ENCODE results near the gene DCAF10. TPM values are rescaled to one million over a fixed set of nuclear protein-coding genes. Genes with fewer than 3 reads are reported as not detected.
"Not testable (repeated sequence)": the region's sequence is repeated elsewhere in the genome, so short reads cannot be mapped to it uniquely, and the experiment has no call there.

The DCAF10 gene
- total RNA-seq, 4 donors from 2014 or later = 25.1 to 56.5 (median 41.1) TPM

DNA sequence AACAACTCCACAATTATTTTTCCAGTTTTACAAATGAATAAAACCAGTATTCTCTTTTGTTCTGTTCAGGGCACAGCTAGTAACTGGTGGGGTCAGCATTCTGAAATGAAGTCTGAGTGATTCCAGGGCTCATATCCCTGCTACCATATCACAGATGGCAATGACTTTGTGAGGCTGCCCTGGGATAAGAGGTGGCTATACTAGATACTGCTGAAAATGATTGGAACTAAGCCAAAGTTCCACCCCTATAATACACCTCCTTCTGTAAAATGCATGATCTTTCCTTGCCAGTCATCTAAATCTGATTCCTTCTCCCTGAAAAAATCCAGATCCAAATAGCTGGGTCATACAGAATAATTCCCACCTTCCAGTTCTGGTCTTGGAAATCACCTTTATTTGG, 88.9 kb downstream of the DCAF10 start:
- peaks cover 0 to 5% of the 10 kb centered on the region in 2 donors for H3K4me1 ChIP-seq
- TF ChIP-seq POLR2A (IDR thresholded peaks at IDR 0.05) = no peak
- TF ChIP-seq, protein P1, sequence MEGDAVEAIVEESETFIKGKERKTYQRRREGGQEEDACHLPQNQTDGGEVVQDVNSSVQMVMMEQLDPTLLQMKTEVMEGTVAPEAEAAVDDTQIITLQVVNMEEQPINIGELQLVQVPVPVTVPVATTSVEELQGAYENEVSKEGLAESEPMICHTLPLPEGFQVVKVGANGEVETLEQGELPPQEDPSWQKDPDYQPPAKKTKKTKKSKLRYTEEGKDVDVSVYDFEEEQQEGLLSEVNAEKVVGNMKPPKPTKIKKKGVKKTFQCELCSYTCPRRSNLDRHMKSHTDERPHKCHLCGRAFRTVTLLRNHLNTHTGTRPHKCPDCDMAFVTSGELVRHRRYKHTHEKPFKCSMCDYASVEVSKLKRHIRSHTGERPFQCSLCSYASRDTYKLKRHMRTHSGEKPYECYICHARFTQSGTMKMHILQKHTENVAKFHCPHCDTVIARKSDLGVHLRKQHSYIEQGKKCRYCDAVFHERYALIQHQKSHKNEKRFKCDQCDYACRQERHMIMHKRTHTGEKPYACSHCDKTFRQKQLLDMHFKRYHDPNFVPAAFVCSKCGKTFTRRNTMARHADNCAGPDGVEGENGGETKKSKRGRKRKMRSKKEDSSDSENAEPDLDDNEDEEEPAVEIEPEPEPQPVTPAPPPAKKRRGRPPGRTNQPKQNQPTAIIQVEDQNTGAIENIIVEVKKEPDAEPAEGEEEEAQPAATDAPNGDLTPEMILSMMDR (IDR thresholded peaks at IDR 0.05) = no peak
- H3K27ac ChIP-seq = no peak overlapping the region
- no peaks in the 10 kb centered on the region for H3K27me3 ChIP-seq
- H3K4me3 ChIP-seq (replicated peaks in 1 of 3) = no peak overlapping the region
- H3K36me3 ChIP-seq = peaks cover 11% of the 10 kb centered on the region in 2 donors
- no peak for DNase-seq
- no peaks in the 10 kb centered on the region for H3K9me3 ChIP-seq
- intact Hi-C loops (cut with DNase I) = no loop called here

DNA sequence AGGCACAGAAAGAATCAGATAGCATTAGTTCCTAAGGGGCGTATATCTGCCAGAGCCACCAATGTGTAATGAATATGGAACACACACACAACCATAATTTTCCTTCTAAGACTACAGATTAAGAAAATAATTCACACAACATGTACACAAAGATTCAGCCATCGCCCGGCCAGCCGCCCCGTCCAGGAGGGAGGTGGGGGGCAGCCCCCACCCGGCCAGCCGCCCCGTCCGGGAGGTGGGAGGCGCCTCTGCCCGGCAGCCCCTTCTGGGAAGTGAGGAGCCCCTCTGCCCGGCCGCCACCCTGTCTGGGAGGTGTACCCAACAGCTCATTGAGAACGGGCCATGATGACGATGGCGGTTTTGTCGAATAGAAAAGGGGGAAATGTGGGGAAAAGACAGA, 90.4 kb downstream of the DCAF10 start:
- H3K4me3 ChIP-seq (replicated peaks in 1 of 3); H3K27me3 ChIP-seq; H3K9me3 ChIP-seq; intact Hi-C loops (cut with DNase I); H3K4me1 ChIP-seq; DNase-seq; H3K27ac ChIP-seq: not testable (repeated sequence)
- WGBS, 2 donors = 93 to 97% methylated on average over 15 to 17 of the region's 17 CpGs
- peaks cover 19 to 26% of the 10 kb centered on the region in 2 donors for H3K36me3 ChIP-seq

DNA sequence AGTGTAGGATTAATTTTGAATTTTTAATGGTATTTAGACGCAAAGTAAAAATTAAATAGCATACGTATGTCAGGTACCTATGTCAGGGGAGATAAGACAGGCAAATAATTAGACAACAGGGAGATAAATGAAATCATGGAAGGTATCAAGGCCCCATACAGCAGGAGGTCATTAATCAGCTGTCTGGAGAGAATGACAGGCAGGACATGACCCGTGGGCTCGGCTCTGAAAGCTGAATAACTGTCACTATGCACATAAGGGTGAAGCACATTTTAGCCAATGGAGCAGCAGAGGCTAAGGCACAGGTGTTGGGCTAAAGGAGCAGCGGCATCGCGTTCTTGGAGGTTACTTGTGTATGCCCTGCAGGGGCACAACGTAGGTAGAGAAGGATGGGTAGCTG, 91.5 kb downstream of the DCAF10 start:
- H3K27ac ChIP-seq = no peak overlapping the region
- WGBS, 2 donors = 89 to 93% methylated on average over 8 of the region's 8 CpGs
- DNase-seq = no peak
- no peaks in the 10 kb centered on the region for H3K27me3 ChIP-seq
- peaks cover 0 to 5% of the 10 kb centered on the region in 2 donors for H3K4me1 ChIP-seq
- intact Hi-C loops (cut with DNase I) = no loop called here
- peaks cover 27 to 28% of the 10 kb centered on the region in 2 donors for H3K36me3 ChIP-seq
- no peaks in the 10 kb centered on the region for H3K9me3 ChIP-seq
- H3K4me3 ChIP-seq (replicated peaks in 1 of 3) = no peak overlapping the region
- TF ChIP-seq POLR2A (IDR thresholded peaks at IDR 0.05) = no peak
- TF ChIP-seq, protein P1 (IDR thresholded peaks at IDR 0.05) = no peak

DNA sequence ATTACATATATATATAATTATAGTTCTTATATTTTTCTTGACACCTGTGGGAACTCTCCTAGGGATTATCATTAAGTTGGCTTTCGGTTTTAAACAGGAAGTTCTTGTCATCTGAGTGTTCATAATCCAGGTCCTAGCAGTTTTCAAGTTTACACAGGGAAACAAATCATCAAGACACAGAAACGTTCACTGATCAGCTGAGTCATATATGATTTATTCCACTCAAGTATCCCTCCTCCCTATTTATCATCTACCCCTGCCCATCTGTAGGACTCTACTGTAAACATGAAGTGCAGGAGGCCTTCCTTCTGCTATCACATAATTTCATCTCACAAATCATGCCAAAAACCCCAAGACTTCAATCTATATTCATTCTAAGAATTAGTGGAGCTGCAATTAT, 97.1 kb downstream of the DCAF10 start:
- no peak for DNase-seq
- no peaks in the 10 kb centered on the region for H3K9me3 ChIP-seq
- peaks cover 6 to 11% of the 10 kb centered on the region in 2 donors for H3K4me1 ChIP-seq
- no peaks in the 10 kb centered on the region for H3K27me3 ChIP-seq
- 64 to 76% methylated on average over 2 of the region's 2 CpGs for WGBS, 2 donors
- H3K36me3 ChIP-seq = peaks cover 38 to 39% of the 10 kb centered on the region in 2 donors
- H3K27ac ChIP-seq = no peak overlapping the region
- intact Hi-C loops (cut with DNase I) = no loop called here
- no peak overlapping the region for H3K4me3 ChIP-seq (replicated peaks in 1 of 3)
- TF ChIP-seq POLR2A (IDR thresholded peaks at IDR 0.05) = no peak
- TF ChIP-seq, protein P1 (IDR thresholded peaks at IDR 0.05) = no peak

DNA sequence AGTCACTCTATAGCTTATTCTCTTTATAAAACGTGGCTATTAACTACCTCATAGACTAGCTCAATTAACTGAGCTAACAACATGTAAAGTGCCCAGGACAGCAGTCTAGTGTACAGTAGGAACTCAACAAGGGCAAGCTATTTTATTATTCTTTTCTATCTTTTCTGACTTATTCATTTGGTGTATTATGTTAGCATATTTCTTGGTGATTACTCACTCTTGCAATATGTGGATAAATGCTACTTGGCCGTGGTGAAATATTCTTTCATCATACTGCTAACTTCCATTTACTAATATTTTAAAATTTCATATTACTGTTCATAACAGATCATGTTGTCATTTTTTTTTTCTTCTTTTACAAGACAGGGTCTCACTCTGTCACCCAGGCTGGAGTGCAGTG, 98.4 kb downstream of the DCAF10 start:
- H3K4me1 ChIP-seq = peaks cover 12 to 19% of the 10 kb centered on the region in 2 donors
- intact Hi-C loops (cut with DNase I) = no loop called here
- TF ChIP-seq, protein P1 (IDR thresholded peaks at IDR 0.05) = no peak
- TF ChIP-seq POLR2A (IDR thresholded peaks at IDR 0.05) = no peak
- H3K27ac ChIP-seq = no peak overlapping the region
- no peaks in the 10 kb centered on the region for H3K9me3 ChIP-seq
- H3K4me3 ChIP-seq (replicated peaks in 1 of 3) = no peak overlapping the region
- no peak for DNase-seq
- WGBS, 2 donors = 90 to 93% methylated on average over 2 of the region's 2 CpGs
- peaks cover 30 to 35% of the 10 kb centered on the region in 2 donors for H3K36me3 ChIP-seq
- H3K27me3 ChIP-seq = no peaks in the 10 kb centered on the region

DNA sequence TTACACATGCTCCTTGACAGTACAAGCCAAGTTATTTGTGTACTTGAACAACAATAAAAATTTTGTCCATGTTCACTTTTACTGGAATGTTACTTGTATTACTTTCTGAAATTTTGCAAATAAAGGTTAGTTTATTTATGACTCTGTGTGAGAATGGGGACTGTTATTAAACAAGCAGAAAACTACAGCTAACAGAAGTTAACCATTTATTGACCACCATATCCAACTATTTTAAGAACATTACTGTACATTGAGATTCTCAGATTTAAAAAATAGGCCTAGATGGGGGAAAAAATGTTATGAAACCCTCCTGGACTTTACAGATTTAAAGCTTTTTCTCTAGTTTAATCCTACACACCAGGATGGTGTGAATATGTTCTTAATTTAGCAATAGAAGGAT, 101.5 kb downstream of the DCAF10 start:
- TF ChIP-seq, protein P1 (IDR thresholded peaks at IDR 0.05) = no peak
- no peak for TF ChIP-seq POLR2A (IDR thresholded peaks at IDR 0.05)
- H3K27ac ChIP-seq = no peak overlapping the region
- intact Hi-C loops (cut with DNase I) = loop anchor here (5.0 kb wide), 1 partner anchor 420 kb away; no protein-coding TSS in a partner anchor
- H3K4me1 ChIP-seq = peaks cover 17 to 19% of the 10 kb centered on the region in 2 donors
- no peaks in the 10 kb centered on the region for H3K9me3 ChIP-seq
- DNase-seq = no peak
- H3K27me3 ChIP-seq = no peaks in the 10 kb centered on the region
- H3K36me3 ChIP-seq = peaks cover 12 to 16% of the 10 kb centered on the region in 2 donors
- H3K4me3 ChIP-seq (replicated peaks in 1 of 3) = no peak overlapping the region
